ENCODE data around the gene AMPH.

Gene AMPH

DNA sequence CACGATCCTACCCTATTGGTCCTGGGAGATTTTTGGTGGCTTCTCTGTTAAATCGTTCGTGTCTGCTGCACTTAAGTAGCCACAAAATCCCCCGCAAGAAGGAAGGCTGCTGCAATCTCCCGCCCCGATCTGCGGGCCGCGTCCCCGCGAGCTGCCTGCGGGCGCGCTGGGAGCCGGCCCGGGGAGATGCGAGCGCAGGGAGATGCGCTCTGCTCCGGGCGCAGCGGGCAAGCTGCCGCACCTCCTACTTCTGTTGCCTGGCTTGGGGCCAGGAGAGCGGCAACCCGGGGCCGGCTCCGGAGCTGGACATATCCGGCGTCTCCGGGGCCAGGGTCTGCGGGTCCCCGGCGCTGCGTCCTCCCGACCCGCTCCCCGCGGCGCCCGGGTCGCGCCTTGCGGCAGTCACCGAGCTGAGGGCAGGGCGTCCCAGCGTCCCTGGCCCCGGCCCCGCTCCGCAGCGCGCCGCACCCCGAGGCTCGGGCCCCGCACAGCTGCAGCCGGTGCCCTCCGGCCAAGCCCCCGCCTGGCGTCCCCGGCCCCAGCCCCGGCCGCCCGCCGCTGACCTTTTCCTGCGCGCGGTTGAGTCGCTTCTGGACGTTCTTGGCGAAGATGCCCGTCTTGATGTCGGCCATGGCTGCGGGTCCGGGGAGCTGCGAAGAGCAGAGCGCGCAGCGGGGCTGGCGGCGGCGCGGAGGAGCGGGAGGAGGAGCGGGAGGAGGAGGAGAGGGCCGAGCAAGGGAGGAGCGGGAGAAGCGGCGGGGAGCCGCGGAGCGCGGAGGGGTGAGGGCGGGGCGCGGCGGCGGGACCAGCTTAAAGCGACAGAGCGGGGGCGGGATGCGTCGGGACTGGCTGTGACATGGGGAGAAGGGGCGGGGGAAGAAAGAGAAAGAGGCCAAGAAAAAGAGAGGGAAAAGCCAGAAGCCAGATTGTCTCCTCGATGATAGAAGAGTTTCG, at the start of gene AMPH:
Gene AMPH, minus strand, starts transcription at position 654 of the 954 bp plus-strand sequence. Its CDS starts 22 bp downstream, at position 632.
- H3K4me3 ChIP-seq (replicated peaks in 1 of 2; ENCODE audit: low read depth in 2 of 2, low read length in 2 of 2): peak within 1 kb of the TSS; percentile 50 to 57
- peak; percentile 42 to 68 for DNase-seq (ENCODE audit: low read depth in 2 of 2)
- TF ChIP-seq, protein P1, sequence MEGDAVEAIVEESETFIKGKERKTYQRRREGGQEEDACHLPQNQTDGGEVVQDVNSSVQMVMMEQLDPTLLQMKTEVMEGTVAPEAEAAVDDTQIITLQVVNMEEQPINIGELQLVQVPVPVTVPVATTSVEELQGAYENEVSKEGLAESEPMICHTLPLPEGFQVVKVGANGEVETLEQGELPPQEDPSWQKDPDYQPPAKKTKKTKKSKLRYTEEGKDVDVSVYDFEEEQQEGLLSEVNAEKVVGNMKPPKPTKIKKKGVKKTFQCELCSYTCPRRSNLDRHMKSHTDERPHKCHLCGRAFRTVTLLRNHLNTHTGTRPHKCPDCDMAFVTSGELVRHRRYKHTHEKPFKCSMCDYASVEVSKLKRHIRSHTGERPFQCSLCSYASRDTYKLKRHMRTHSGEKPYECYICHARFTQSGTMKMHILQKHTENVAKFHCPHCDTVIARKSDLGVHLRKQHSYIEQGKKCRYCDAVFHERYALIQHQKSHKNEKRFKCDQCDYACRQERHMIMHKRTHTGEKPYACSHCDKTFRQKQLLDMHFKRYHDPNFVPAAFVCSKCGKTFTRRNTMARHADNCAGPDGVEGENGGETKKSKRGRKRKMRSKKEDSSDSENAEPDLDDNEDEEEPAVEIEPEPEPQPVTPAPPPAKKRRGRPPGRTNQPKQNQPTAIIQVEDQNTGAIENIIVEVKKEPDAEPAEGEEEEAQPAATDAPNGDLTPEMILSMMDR (IDR thresholded peaks at IDR 0.05; ENCODE audit: low read depth, low read length): no peak

DNA sequence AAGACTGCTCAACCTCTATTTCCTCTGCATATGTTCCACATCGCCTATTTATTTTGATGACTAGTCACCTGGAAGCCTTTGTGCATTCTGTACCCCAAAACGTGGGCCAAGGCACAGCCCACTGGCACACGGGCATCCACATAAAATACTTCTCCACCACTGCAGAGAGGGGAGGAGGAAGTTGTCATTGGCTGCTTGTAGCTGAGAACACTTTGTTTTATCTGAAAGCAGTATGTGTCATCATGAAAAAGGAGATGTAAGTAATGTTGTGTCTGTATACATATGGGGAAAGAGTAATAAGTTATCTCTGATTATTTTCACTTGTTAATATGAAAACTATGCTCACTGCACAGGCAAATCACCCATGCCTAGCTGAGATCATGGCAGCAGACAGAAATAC, 48.2 kb upstream of the AMPH start:
- TF ChIP-seq, protein P1 (IDR thresholded peaks at IDR 0.05; ENCODE audit: low read depth, low read length): no peak
- DNase-seq (ENCODE audit: low read depth in 2 of 2): peak; percentile 46 to 59
- H3K4me3 ChIP-seq (replicated peaks in 1 of 2; ENCODE audit: low read depth in 2 of 2, low read length in 2 of 2): no peak overlapping the region

DNA sequence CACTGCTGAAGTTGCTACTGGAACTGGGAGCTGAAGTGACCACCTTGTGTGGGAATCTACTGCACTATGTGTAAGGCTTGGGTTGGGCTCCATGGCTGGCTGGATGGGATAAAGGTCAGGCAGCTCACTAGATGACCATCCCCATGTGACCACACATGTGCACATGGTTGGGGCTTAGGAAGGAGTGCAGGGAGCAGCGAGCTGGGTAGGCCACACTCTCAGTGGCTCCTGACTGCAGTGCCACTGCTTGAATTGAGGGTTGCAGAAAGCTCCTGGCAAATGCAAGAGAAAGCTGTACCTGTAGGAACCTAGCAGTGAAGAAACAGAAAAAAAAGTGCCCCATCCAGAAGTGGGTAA, 47.5 kb upstream of the AMPH start:
- TF ChIP-seq, protein P1 (IDR thresholded peaks at IDR 0.05; ENCODE audit: low read depth, low read length): no peak
- no peak overlapping the region for H3K4me3 ChIP-seq (replicated peaks in 1 of 2; ENCODE audit: low read depth in 2 of 2, low read length in 2 of 2)
- DNase-seq (ENCODE audit: low read depth in 2 of 2): no peak

DNA sequence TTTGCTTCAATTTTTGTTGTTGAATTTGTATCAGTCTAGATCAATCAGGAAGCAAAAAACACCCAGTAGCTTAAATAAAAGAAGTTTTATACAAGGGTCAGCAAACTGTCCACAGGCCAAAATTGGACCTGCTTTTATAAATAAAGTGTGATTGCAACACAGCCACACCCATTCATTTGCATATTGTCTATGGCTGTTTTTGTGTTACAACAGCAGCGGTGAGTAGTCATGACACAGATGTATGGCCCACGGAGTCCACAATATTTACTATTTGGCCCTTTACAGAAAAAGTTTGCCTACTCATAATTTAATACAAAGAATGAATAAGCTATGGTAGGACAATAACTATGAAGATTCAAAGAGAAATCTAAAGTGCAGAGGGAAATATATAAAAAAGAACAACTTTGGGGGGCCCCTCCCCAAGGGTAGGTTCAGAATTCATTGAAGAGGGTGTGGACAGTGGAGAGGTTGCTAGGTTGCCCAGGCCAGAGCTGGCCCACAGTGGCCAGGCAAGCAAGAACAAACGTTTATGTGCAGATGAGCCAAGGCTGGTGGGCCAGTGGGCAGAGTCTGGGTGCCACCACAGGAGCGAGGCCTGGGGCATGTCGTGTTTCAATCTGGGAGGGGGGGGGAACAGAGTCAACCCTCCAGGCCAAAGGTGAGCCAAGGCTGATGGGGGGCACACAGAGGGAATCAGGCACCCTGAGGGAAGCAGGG, 47.0 kb upstream of the AMPH start:
- TF ChIP-seq, protein P1 (IDR thresholded peaks at IDR 0.05; ENCODE audit: low read depth, low read length): no peak
- H3K4me3 ChIP-seq (replicated peaks in 1 of 2; ENCODE audit: low read depth in 2 of 2, low read length in 2 of 2): no peak overlapping the region
- no peak for DNase-seq (ENCODE audit: low read depth in 2 of 2)

DNA sequence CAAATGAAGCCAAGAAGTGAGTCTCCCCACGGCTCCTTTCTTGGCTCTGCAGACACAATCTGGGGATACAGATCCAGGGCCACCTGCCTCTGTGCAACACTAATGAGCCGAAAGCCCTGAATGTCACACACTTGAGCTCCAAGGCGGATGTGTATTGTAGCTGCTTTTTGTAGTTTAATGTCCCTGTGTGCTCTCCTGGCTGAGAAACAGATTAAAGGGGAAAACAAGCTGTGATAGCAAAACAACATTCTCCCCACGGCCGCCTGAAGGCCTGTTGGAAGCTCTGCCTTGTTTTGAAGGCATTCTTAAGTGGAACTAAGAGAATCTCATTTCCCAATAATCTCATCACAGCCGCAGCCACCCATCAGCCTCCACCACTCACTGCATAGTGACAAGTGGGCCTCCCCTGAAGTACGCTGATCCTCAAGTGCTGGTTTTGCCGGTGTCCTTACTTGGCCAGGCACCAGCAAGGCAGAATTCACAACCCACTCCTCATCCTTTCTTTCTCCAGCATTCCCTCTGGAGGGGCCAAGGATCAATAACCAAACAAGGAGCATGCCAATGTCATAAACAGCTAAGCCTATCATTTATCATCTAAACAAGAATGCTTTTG, 44.4 kb upstream of the AMPH start:
- TF ChIP-seq, protein P1 (IDR thresholded peaks at IDR 0.05; ENCODE audit: low read depth, low read length): no peak
- no peak for DNase-seq (ENCODE audit: low read depth in 2 of 2)

DNA sequence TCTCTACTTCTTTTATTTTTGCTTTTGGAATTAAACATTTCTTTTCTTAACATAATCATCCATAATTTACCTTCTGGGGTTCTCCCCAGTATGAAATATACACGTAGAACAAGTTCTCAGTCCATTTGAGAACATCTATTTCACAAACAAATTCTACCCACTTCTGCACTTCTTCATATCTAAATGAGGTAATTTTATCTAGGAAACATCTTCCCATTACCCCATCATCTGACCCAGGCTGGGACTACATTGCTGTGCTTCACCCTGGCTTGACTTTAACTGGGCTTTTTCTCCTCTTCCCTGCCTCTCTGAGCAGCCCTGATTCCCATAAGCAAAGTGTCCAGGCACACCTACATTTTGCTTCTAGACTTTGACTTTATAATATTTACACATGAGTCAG, 43.3 kb upstream of the AMPH start:
- TF ChIP-seq, protein P1 (IDR thresholded peaks at IDR 0.05; ENCODE audit: low read depth, low read length): no peak
- DNase-seq (ENCODE audit: low read depth in 2 of 2): no peak
- no peak overlapping the region for H3K4me3 ChIP-seq (replicated peaks in 1 of 2; ENCODE audit: low read depth in 2 of 2, low read length in 2 of 2)

More for the DNA sequence above, 44.4 kb upstream of the AMPH start:
- no peak overlapping the region for H3K4me3 ChIP-seq (replicated peaks in 1 of 2; ENCODE audit: low read depth in 2 of 2, low read length in 2 of 2)
